ENCODE results near the gene GNPDA1. TPM values are rescaled to one million over a fixed set of nuclear protein-coding genes. Genes with fewer than 3 reads are reported as not detected.

Gene GNPDA1
- total and polyA plus RNA-seq, 9 of the 15 experiments (the other 6 are each of a cell fraction or from before 2014, with no cell fraction given), result 14.1 to 145 (median 52.2) TPM

GRCh38 chr5:141969783-141970771, 42.8 kb downstream of the GNPDA1 start (continued):
- TF ChIP-seq SNAPC5 (CRISPR knock-in tag; IDR thresholded peaks at IDR 0.05) (no peak), HMG20B (CRISPR knock-in tag; IDR thresholded peaks at IDR 0.05) (no peak), ILK (tag; IDR thresholded peaks at IDR 0.05; ENCODE audit: borderline replicate concordance, low read depth) (no peak), SMAD1 (IDR thresholded peaks at IDR 0.05; ENCODE audit: low read depth, low read length, partially characterized antibody) (peak; percentile 59), JUN (IDR thresholded peaks at IDR 0.05; ENCODE audit: borderline replicate concordance, low read depth, low read length) (no peak; the same call in 1 of the 2 replicates), JUN (CRISPR knock-in tag; IDR thresholded peaks at IDR 0.05; ENCODE audit: borderline replicate concordance) (no peak), TBP (optimal IDR thresholded peaks at IDR 0.05; ENCODE audit: low read depth, low read length) (peak; percentile 83), OTX1 (CRISPR knock-in tag; IDR thresholded peaks at IDR 0.05) (no peak), C11orf30 (IDR thresholded peaks at IDR 0.05; ENCODE audit: low read depth) (peak; percentile 75), ZBTB12 (CRISPR knock-in tag; IDR thresholded peaks at IDR 0.05) (no peak), NUFIP1 (IDR thresholded peaks at IDR 0.05; ENCODE audit: partially characterized antibody) (no peak), KDM5B (IDR thresholded peaks at IDR 0.05; ENCODE audit: insufficient replicate concordance, low read depth, low read length) (peak; percentile 46), ZNF76 (CRISPR knock-in tag; IDR thresholded peaks at IDR 0.05; ENCODE audit: borderline replicate concordance) (no peak), ZHX1 (conservative IDR thresholded peaks at IDR 0.05; ENCODE audit: low read length) (no peak), NFYB (IDR thresholded peaks at IDR 0.05; ENCODE audit: extremely low read depth, insufficient read length) (no peak), NR2C2 (CRISPR knock-in tag; IDR thresholded peaks at IDR 0.05) (no peak), NR2C2 (tag; IDR thresholded peaks at IDR 0.05) (peak; percentile 78), RCOR1 (IDR thresholded peaks at IDR 0.05; ENCODE audit: borderline replicate concordance in 1 of 2, low read depth in 2 of 2, low read length in 2 of 2) (peak in 1 of 2 experiments; percentile 53; a peak in 1 of 4 replicates), ETS1 (conservative IDR thresholded peaks at IDR 0.05; ENCODE audit: control insufficient read depth, low read depth, low read length) (no peak), PREB (CRISPR knock-in tag; IDR thresholded peaks at IDR 0.05) (no peak), ZNF431 (CRISPR knock-in tag; IDR thresholded peaks at IDR 0.05) (no peak)
